Gastroesophageal sphincter (tissue), 3 donors: ENCODE data around the gene ACACB.

ENCODE experiments used
- POLR2A ChIP-seq, 2 donors: fragments of 450-650 bp; IDR thresholded peaks; one replicate each; pipeline ENCODE4 v1.6.1; 2017; ENCODE audit warnings: antibody characterized with exemption in 2 of 2, mild to moderate bottlenecking in 2 of 2, moderate library complexity in 1 of 2
- POLR2AphosphoS5 ChIP-seq: sonication (generic); formaldehyde crosslinking; IDR thresholded peaks from one replicate; pipeline ENCODE4 v1.6.1; 2017; ENCODE audit warnings: antibody characterized with exemption
- TF ChIP-seq, protein P1 (sequence below), 4 experiments: fragments of 200-600 bp in 2 of 4; fragments of 450-650 bp in 2 of 4; sonication (generic) in 1 of 4; IDR thresholded peaks; one replicate each; pipeline ENCODE4 v1.5.1; 2017 to 2019; ENCODE audit warnings: antibody characterized with exemption in 4 of 4, mild to moderate bottlenecking in 2 of 4, moderate library complexity in 2 of 4

DNA sequence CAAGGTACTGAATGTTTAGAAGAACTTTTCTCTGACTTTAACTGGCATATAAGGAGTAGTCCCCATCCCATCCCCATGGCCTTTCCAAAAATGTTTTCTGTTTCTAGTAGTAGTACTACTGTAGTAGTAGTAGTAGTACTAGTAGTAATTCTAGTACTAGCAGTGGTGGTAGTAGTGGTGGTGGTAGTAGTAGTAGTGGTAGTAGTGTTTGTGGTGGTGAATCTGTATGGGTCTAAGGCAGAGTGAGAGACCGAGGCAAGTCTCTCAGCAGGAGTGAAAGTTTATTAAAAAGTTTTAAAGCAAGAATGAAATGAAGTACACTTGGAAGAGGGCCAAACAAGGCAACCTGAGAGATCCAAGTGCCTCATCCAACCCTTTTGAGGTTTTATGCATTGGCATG is 134.1 kb downstream of the ACACB start:
- TF ChIP-seq, protein P1, sequence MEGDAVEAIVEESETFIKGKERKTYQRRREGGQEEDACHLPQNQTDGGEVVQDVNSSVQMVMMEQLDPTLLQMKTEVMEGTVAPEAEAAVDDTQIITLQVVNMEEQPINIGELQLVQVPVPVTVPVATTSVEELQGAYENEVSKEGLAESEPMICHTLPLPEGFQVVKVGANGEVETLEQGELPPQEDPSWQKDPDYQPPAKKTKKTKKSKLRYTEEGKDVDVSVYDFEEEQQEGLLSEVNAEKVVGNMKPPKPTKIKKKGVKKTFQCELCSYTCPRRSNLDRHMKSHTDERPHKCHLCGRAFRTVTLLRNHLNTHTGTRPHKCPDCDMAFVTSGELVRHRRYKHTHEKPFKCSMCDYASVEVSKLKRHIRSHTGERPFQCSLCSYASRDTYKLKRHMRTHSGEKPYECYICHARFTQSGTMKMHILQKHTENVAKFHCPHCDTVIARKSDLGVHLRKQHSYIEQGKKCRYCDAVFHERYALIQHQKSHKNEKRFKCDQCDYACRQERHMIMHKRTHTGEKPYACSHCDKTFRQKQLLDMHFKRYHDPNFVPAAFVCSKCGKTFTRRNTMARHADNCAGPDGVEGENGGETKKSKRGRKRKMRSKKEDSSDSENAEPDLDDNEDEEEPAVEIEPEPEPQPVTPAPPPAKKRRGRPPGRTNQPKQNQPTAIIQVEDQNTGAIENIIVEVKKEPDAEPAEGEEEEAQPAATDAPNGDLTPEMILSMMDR (IDR thresholded peaks at IDR 0.05): no peak
- no peak for TF ChIP-seq POLR2A (IDR thresholded peaks at IDR 0.05)
- no peak for TF ChIP-seq POLR2AphosphoS5
